HG03457 (cell line): Measurements from ENCODE around the gene MSN.

Experiments used
- ATAC-seq: cut with Tn5 transposase; IDR thresholded peaks from one replicate; pipeline ENCODE4 v1.9.1; 2021; ENCODE audit warnings: moderate number of reproducible peaks; ENCODE audit not compliant: unreplicated experiment

Gene MSN

DNA sequence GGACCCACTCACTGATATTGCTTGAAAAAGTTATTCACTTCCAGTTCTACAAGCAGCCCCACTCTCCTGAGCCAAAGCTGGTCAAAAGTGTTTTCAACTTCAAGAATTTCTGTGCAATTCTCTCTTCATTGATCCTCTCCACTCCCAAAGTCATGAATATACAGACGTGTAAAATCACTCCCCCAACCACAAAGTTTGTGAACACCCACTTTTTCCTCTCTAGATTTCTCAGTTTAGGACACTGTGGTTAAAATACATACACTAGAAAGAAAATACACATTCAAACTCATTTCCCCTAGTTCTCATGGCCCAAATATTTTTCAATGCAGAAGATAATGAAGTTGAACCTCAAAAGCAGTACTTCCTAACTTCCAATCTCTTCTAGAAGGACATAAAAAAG lies 116.3 kb downstream of the MSN start:
- ATAC-seq = no peak
